ENCODE results near the gene DIP2C. TPM values are rescaled to one million over a fixed set of nuclear protein-coding genes. Genes with fewer than 3 reads are reported as not detected.

DIP2C gene
- total RNA-seq, 4 donors from 2014 or later, result 8.4 to 22.7 (median 16.8) TPM

DNA sequence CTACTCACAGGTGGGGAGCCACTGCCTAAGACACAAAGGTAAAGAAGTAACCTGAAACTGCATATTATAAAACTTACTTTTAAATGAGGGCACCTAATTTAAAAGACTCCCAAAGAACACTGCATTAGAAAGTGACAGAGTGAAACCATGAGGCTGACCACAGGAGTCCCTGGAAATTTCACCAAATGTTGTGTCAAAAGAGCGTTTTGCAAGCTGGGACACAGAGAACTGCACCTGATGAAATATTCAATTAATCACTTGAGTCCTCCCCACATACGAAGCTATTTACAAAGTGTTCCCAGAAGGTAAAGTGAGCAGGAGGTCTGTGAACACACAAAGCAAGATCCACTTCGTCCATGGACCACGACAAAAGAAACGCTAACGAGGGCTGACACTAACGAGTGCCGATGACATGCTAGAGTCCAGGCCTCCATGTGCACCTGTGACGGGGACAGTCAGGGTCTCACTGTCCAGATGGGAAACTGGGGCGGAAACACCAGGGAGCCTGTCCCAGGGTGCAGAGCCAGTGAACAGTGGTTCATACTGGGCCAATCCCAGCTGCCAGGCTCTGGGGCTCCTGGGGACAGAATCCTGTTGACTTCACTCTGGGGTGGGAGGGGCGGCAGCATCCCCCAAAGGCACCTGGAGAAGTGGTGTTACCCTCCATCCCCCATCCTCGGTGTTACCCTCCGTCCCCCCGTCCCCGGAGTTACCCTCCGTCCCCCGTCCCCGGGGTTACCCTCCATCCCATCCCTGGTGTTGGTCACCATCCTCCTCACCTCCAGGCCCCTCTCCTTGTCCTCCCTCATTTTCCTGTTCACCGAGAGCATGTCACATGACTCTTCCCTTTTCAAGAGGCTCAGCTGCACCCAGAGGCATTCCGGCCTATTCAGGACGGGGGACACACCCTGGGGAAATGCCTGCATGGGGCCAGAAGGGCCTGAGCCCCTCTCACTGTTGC is 63.4 kb downstream of the DIP2C start:
- Histone ChIP-seq H3K4me1 (peaks cover 0 to 42% (median 0%) of the 10 kb centered on the region in 4 donors), H3K27me3 (no peaks in the 10 kb centered on the region), H3K27ac (peak overlapping the region; percentile 23 to 92 (median 57)), H3K9me3 (no peaks in the 10 kb centered on the region), H3K36me3 (no peaks in the 10 kb centered on the region), H3K4me3 (no peak overlapping the region)
- TF ChIP-seq, protein P1, sequence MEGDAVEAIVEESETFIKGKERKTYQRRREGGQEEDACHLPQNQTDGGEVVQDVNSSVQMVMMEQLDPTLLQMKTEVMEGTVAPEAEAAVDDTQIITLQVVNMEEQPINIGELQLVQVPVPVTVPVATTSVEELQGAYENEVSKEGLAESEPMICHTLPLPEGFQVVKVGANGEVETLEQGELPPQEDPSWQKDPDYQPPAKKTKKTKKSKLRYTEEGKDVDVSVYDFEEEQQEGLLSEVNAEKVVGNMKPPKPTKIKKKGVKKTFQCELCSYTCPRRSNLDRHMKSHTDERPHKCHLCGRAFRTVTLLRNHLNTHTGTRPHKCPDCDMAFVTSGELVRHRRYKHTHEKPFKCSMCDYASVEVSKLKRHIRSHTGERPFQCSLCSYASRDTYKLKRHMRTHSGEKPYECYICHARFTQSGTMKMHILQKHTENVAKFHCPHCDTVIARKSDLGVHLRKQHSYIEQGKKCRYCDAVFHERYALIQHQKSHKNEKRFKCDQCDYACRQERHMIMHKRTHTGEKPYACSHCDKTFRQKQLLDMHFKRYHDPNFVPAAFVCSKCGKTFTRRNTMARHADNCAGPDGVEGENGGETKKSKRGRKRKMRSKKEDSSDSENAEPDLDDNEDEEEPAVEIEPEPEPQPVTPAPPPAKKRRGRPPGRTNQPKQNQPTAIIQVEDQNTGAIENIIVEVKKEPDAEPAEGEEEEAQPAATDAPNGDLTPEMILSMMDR (IDR thresholded peaks at IDR 0.05), result no peak
- TF ChIP-seq POLR2A (IDR thresholded peaks at IDR 0.05), result no peak
- DNase-seq, result no peak

DNA sequence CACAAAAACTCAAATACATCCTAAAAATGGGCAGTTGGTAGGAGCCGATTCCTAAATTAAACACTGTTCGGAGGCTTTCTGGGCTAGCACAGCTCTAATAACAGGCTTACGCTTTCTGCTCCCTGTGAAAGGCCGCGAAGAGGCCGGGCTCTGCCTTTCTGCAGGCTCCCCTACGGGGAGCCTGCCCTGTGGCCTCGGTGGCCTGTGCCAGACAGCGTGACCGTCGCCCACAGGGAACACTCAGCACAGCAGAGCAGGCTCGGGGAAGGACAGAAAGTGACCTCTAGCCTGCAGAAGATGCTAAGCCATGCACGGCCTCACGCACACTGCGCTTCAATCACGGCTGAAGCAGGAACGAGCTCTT is 64.2 kb downstream of the DIP2C start:
- no peak for DNase-seq
- Histone ChIP-seq H3K4me3 (no peak overlapping the region), H3K4me1 (peaks cover 0 to 42% (median 0%) of the 10 kb centered on the region in 4 donors), H3K27me3 (no peaks in the 10 kb centered on the region), H3K9me3 (no peaks in the 10 kb centered on the region), H3K27ac (peak overlapping the region; percentile 23 to 92 (median 57)), H3K36me3 (no peaks in the 10 kb centered on the region)
- TF ChIP-seq, protein P1 (IDR thresholded peaks at IDR 0.05), result no peak
- no peak for TF ChIP-seq POLR2A (IDR thresholded peaks at IDR 0.05)

DNA sequence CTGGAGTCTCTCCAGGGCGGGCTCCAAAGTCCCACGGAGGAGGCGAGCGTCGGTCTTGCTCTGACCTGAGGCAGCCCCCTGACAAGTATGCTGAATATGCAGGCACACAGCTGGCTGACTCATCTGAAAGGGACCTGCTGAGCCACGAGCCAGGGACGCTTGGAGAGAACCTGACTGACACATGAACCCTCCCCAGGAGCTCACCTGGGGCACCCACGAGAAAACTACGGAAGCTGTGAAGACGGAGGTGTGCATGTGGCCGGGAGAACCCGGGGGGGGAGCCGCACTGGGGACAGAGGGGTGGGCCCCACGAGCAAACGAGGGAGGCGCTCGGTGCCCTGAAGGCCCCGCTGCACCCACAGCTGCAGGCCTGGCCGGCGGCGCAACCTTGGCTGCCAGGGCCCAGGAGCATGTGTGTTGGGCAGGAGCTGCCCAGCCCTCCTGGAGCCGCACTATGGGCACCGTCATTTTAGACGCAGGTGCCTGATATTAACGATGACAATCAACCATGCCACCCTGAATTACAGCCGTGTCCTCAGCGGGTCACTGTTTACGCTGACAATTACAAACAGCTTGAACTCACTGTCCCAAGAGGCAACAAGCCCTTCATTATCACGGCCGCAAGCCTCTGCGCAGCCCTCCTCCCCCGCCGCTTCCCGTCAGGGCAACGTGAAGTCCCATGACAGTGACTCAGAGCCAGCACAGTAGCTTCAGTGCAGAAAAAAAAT is 64.7 kb downstream of the DIP2C start:
- H3K27me3 ChIP-seq, result no peaks in the 10 kb centered on the region
- H3K27ac ChIP-seq, result peak overlapping the region; percentile 38 to 92 (median 62)
- TF ChIP-seq, protein P1 (IDR thresholded peaks at IDR 0.05), result no peak
- no peak for TF ChIP-seq POLR2A (IDR thresholded peaks at IDR 0.05)
- DNase-seq, result peak in 2 of 3 donors; percentile 34 to 64
- no peaks in the 10 kb centered on the region for H3K36me3 ChIP-seq
- H3K4me3 ChIP-seq, result no peak overlapping the region
- no peaks in the 10 kb centered on the region for H3K9me3 ChIP-seq
- H3K4me1 ChIP-seq, result peaks cover 0 to 42% (median 0%) of the 10 kb centered on the region in 4 donors

DNA sequence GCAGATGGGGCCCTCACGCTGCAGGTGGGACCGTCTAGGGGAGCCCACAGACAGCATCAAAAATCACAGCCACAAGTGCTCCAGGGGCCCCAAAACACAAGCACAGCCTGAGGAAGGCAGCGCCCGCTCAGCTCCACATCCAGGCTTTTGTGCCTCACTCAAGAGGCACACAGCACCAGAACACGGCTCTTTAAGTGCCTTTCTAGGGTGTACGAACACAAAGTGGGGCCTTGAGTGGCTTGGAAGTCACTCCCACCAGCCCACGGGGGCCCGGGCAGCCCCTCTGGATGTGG is 65.2 kb downstream of the DIP2C start:
- Histone ChIP-seq H3K4me1 (peaks cover 0 to 42% (median 0%) of the 10 kb centered on the region in 4 donors), H3K9me3 (no peaks in the 10 kb centered on the region), H3K36me3 (no peaks in the 10 kb centered on the region), H3K27me3 (no peaks in the 10 kb centered on the region), H3K4me3 (no peak overlapping the region), H3K27ac (peak overlapping the region; percentile 38 to 92 (median 62))
- no peak for TF ChIP-seq POLR2A (IDR thresholded peaks at IDR 0.05)
- TF ChIP-seq, protein P1 (IDR thresholded peaks at IDR 0.05), result no peak
- no peak for DNase-seq

DNA sequence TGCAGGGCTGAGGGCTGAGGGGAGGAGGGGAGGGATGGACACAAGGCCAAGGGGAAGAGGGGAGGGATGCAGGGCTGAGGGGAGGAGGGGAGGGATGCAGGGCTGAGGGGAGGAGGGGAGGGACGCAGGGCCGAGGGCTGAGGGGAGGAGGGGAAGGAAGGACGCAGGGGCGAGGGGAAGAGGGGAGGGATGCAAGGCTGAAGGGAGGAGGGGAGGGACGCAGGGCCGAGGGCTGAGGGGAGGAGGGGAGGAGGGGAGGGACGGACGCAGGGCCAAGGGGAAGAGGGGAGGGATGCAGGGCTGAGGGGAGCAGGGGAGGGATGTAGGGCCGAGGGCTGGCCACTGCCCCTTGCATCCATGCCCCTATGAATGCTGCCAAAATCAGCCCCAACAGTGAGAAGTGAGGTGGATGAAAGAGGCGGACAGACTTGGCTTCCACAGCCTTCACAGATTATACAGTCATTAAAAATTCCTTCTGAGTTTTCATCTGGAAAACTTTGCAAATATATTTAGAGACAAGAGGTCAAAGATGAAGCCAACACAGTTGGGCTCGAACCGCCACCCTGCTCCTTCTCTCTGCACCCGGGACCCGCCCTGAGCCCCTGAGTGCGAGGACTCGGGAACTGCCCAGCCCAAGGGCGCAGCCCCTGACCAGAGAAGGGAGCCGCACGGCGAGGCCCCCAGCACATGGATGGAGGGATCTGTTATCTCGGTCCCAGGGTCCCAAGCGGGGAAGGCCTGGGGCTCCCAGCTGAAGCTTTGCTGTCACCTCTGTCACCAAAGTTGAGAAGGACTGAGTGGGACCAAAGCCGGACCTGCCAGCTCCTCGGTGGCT is 65.8 kb downstream of the DIP2C start:
- Histone ChIP-seq H3K4me1 (peaks cover 0 to 44% (median 0%) of the 10 kb centered on the region in 4 donors), H3K9me3 (no peaks in the 10 kb centered on the region), H3K4me3 (no peak overlapping the region), H3K36me3 (no peaks in the 10 kb centered on the region), H3K27ac (peak overlapping the region in 3 of 4 donors; percentile 38 to 92 (median 76)), H3K27me3 (no peaks in the 10 kb centered on the region)
- no peak for TF ChIP-seq POLR2A (IDR thresholded peaks at IDR 0.05)
- TF ChIP-seq, protein P1 (IDR thresholded peaks at IDR 0.05), result no peak
- DNase-seq, result no peak
